K562 (cell line): ENCODE results near the gene HDAC10. TPM values are rescaled to one million over a fixed set of nuclear protein-coding genes. Genes with fewer than 3 reads are reported as not detected.

Source experiments
- BRCA1 ChIP-seq, 2 experiments: fragments of 450-650 bp in 1 of 2; sonication (generic) in 1 of 2; formaldehyde crosslinking in 1 of 2; IDR thresholded peaks; 2 replicates each; pipeline versions ENCODE4 v1.5.0 to v1.6.1; 2017 to 2020; ENCODE audit warnings: mild to moderate bottlenecking in 1 of 2, missing genetic modification reagents in 1 of 2
- CCAR2 ChIP-seq: fragments of 200-400 bp; formaldehyde crosslinking; IDR thresholded peaks from 2 replicates; pipeline ENCODE4 v1.6.1; 2017; ENCODE audit warnings: mild to moderate bottlenecking, low read depth, low read length
- CHAMP1 ChIP-seq: fragments of 450-650 bp; IDR thresholded peaks from 2 replicates; pipeline ENCODE4 v1.6.1; 2016; ENCODE audit warnings: mild to moderate bottlenecking
- CLOCK ChIP-seq: fragments of 250-450 bp; sonication (Bioruptor Pico); IDR thresholded peaks from 2 replicates; pipeline ENCODE4 v1.4.0; 2020; ENCODE audit warnings: mild to moderate bottlenecking, moderate library complexity, borderline replicate concordance
- FOXO4 ChIP-seq: fragments of 450-650 bp; formaldehyde crosslinking; IDR thresholded peaks from 2 replicates; pipeline ENCODE4 v1.4.0; 2020; ENCODE audit warnings: mild to moderate bottlenecking, moderate library complexity
- FOXP1 ChIP-seq: sonication (generic); formaldehyde crosslinking; IDR thresholded peaks from 2 replicates; pipeline ENCODE4 v1.8.0; 2022; ENCODE audit warnings: mild to moderate bottlenecking, missing genetic modification reagents
- ZBTB17 ChIP-seq: fragments of 450-650 bp; formaldehyde crosslinking; IDR thresholded peaks from 2 replicates; pipeline ENCODE4 v1.4.0; 2020; ENCODE audit warnings: mild to moderate bottlenecking
- ZBTB40 ChIP-seq, 2 experiments: fragments of 450-650 bp in 1 of 2; sonication (generic) in 1 of 2; formaldehyde crosslinking in 1 of 2; IDR thresholded peaks; 2 replicates each; pipeline versions ENCODE4 v1.7.1 to v1.9.0; 2016 to 2022; ENCODE audit warnings: inconsistent platforms in 1 of 2, mild to moderate bottlenecking in 1 of 2, missing genetic modification reagents in 1 of 2
- ZNF41 ChIP-seq: fragments of 250-450 bp; sonication (Bioruptor Pico); conservative IDR thresholded peaks from 2 replicates; pipeline ENCODE4 v1.4.0; 2020; ENCODE audit warnings: mild to moderate bottlenecking
- polyA plus RNA-seq, 8 experiments: library from polyadenylated mRNA; depleted of rRNA in 4 of 8; stranded (reverse) in 5 of 8; unstranded in 3 of 8; fragments of >200 nt; fragmentation: Nextera tagmentation in 2 of 8; fragmentation: Illumina TruSeq in 1 of 8; extraction: Ambion mirVana in 2 of 8; extraction: Trizol in 1 of 8; gene quantifications; 2 replicates each; pipeline versions ENCODE4 v1.2.1 to v1.2.3, GENCODE V29; 2011 to 2014; ENCODE audit warnings: inconsistent platforms in 1 of 8, missing spikeins in 1 of 8
- total RNA-seq, 7 experiments: library from RNA; depleted of rRNA in 6 of 7; stranded (reverse); fragments of >200 nt in 6 of 7; fragmentation: Illumina TruSeq in 2 of 7; extraction: Trizol in 2 of 7; gene quantifications; 2 replicates each; pipeline versions ENCODE4 v1.2.1 to v1.2.3, GENCODE V29; 2011 to 2021; ENCODE audit warnings: low replicate concordance in 1 of 7

Gene HDAC10
- total and polyA plus RNA-seq, 9 of the 15 experiments (the other 6 are each of a cell fraction or from before 2014, with no cell fraction given): 0.10 to 44.2 (median 6.5) TPM

- TF ChIP-seq ZBTB40 (IDR thresholded peaks at IDR 0.05) (no peak), ZBTB40 (CRISPR knock-in tag; IDR thresholded peaks at IDR 0.05) (no peak), FOXP1 (CRISPR knock-in tag) (no peak), FOXO4 (no peak), ZBTB17 (no peak), CHAMP1 (no peak), CLOCK (CRISPR knock-in tag) (no peak), CCAR2 (no peak), ZNF41 (CRISPR knock-in tag) (no peak), BRCA1 (IDR thresholded peaks at IDR 0.05) (no peak), BRCA1 (CRISPR knock-in tag; IDR thresholded peaks at IDR 0.05) (no peak)
These were observed 31.9 kb downstream of the HDAC10 start (continued) for GRCh38 chr22:50218996-50219727.
